Testis (tissue), 2 donors: ENCODE results near the gene GNMT.

Experiments
- POLR2A ChIP-seq: fragments of 450-650 bp; IDR thresholded peaks from one replicate; pipeline ENCODE4 v1.6.1; 2017; ENCODE audit warnings: antibody characterized with exemption, mild to moderate bottlenecking, moderate library complexity
- TF ChIP-seq, protein P1 (sequence below), 3 experiments: fragments of 450-650 bp in 2 of 3; fragments of 200-600 bp in 1 of 3; sonication (generic) in 1 of 3; IDR thresholded peaks; one replicate each; pipeline ENCODE4 v1.5.1; 2016 to 2019; ENCODE audit warnings: antibody characterized with exemption in 3 of 3, mild to moderate bottlenecking in 2 of 3, moderate library complexity in 1 of 3

DNA sequence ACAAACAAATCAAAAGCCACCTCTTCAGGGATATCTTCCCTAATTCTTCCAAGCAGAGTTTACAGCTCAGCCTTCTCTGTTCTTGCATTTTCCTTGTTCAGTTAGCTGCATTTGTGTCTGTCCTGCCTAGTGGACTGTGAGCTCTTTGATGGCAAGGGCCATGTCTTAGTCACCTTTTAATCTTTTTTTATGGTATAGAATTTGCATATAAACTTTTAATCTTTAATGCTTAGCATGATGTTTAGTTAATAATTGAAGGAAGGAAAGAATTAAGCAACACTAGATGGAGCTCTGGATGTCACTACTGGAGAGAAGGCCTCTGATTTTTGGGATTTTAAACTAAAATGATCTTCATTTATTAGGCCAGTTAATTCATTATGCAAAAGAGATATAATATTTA lies 36.0 kb downstream of the GNMT start:
- TF ChIP-seq, protein P1, sequence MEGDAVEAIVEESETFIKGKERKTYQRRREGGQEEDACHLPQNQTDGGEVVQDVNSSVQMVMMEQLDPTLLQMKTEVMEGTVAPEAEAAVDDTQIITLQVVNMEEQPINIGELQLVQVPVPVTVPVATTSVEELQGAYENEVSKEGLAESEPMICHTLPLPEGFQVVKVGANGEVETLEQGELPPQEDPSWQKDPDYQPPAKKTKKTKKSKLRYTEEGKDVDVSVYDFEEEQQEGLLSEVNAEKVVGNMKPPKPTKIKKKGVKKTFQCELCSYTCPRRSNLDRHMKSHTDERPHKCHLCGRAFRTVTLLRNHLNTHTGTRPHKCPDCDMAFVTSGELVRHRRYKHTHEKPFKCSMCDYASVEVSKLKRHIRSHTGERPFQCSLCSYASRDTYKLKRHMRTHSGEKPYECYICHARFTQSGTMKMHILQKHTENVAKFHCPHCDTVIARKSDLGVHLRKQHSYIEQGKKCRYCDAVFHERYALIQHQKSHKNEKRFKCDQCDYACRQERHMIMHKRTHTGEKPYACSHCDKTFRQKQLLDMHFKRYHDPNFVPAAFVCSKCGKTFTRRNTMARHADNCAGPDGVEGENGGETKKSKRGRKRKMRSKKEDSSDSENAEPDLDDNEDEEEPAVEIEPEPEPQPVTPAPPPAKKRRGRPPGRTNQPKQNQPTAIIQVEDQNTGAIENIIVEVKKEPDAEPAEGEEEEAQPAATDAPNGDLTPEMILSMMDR (IDR thresholded peaks at IDR 0.05), result no peak
- TF ChIP-seq POLR2A, result no peak
